Measurements from ENCODE around the gene CLDN12. TPM values are rescaled to one million over a fixed set of nuclear protein-coding genes. Genes with fewer than 3 reads are reported as not detected.

CLDN12 gene
- 26.3 and 27.8 TPM in 2 replicates for total RNA-seq

DNA sequence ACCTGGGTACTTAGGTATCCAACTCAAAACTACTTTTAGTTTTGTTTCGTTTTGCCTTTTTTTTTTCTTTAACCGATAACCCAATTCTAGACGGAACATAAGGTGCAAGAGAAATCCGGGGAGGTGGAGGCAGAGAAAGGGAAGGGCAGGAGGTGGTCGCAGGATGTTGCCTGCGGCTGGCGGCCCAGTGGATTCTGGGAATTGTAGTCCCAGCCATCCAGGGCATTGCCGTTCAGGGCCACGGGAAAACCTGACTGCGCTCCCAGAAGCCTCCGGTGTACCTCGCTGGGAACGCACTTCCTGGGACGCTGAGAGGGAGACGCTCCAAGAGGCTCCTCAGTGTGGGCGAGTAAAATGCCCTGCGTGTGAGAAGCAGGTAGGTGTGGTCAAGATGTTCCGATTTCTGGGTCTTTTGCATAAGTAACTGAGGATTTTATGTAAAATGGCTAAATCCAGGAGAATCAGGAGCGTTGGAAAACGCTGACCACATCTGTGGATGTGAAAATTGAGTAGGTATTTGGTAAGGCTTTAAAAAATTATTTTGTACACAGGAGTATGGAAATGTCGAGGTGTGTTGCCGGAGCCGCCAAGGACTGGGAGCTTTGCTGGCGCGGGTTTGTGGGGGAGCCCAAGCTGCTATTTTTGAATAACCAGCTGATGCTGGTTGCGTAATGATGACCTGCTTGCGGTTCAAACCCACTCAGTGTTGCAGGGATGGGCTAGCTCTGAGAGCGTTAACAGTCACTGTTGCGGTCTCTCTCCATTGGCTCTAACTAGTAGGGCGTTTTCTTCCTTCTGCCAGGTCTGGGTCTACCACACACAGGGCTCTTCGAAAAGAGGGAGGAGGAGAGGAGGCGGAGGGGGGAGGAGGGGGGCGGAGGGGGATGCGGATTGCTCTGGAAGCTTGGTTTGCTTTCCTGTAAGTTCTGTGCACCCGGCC lies at the start of gene CLDN12:
Gene CLDN12, plus strand, starts transcription at position 288 of the 940 bp plus-strand sequence. CDS start 9,216 bp downstream, outside the sequence.

Other genes with a start within 250 kb of the CLDN12 start
- gene STEAP1, start 249.0 kb upstream of the CLDN12 start, total RNA-seq, result 17.6 and 20.3 TPM in 2 replicates
- 5.9 and 9.1 TPM in 2 replicates for gene STEAP2, start 191.7 kb upstream of the CLDN12 start, total RNA-seq
- gene CFAP69, start 158.3 kb upstream of the CLDN12 start, total RNA-seq, result 0.28 and 0.49 TPM in 2 replicates
- gene FAM237B, start 82.2 kb upstream of the CLDN12 start, total RNA-seq, result not detected in 2 replicates
- 8.2 and 12.0 TPM in 2 replicates for gene GTPBP10, start 56.7 kb upstream of the CLDN12 start, total RNA-seq
- gene PTTG1IP2, start 66.2 kb downstream of the CLDN12 start, total RNA-seq, result not detected in 2 replicates
- 5.5 and 5.7 TPM in 2 replicates for gene CDK14, start 192.9 kb downstream of the CLDN12 start, total RNA-seq

Measured in airway epithelial cell (primary cell).